Mesenchymal stem cell (in vitro differentiated cells and primary cell): ENCODE results near the gene ANO4.

ENCODE experiments used
- DNase-seq: peaks from one replicate; pipeline ENCODE4 v3.0.0-alpha.2; 2013
- H2AFZ ChIP-seq: one replicate; pipeline ENCODE4 v1.6.1; 2013; ENCODE audit warnings: low read depth, mild to moderate bottlenecking, control low read depth, inconsistent platforms, low read length, moderate library complexity
- H2AK5ac ChIP-seq: 2 replicates; pipeline ENCODE4 v1.6.1; 2013; ENCODE audit warnings: low read length, moderate library complexity, mild to moderate bottlenecking, inconsistent platforms; ENCODE audit not compliant: severe bottlenecking
- H2BK120ac ChIP-seq: one replicate; pipeline ENCODE4 v1.6.1; 2013; ENCODE audit warnings: low read depth, mild to moderate bottlenecking, inconsistent platforms, low read length, moderate library complexity
- H2BK12ac ChIP-seq, 2 experiments: one replicate each; pipeline ENCODE4 v1.6.1; 2013; ENCODE audit warnings: inconsistent platforms in 2 of 2, low read length in 2 of 2, mild to moderate bottlenecking in 2 of 2, moderate library complexity in 2 of 2, control low read depth in 1 of 2
- H2BK15ac ChIP-seq: one replicate; pipeline ENCODE4 v1.6.1; 2013; ENCODE audit warnings: mild to moderate bottlenecking, low read depth, inconsistent platforms; ENCODE audit not compliant: poor library complexity, severe bottlenecking
- H2BK5ac ChIP-seq: 2 replicates; pipeline ENCODE4 v1.6.1; 2013; ENCODE audit warnings: low read depth, mild to moderate bottlenecking, low read length, control low read depth, inconsistent platforms; ENCODE audit not compliant: poor library complexity, severe bottlenecking
- H3K14ac ChIP-seq, 2 experiments: one replicate each; pipeline ENCODE4 v1.6.1; 2013; ENCODE audit warnings: inconsistent platforms in 2 of 2, low read length in 2 of 2, control low read depth in 1 of 2, mild to moderate bottlenecking in 1 of 2, moderate library complexity in 1 of 2
- H3K18ac ChIP-seq, 2 experiments: one replicate each; pipeline ENCODE4 v1.6.1; 2013; ENCODE audit warnings: inconsistent platforms in 2 of 2, low read length in 2 of 2, control low read depth in 1 of 2, low read depth in 1 of 2, mild to moderate bottlenecking in 1 of 2
- H3K23ac ChIP-seq, 2 experiments: one replicate each; pipeline ENCODE4 v1.6.1; 2013; ENCODE audit warnings: inconsistent platforms in 2 of 2, low read length in 2 of 2, mild to moderate bottlenecking in 2 of 2, moderate library complexity in 2 of 2, control low read depth in 1 of 2
- H3K27ac ChIP-seq: 2 replicates; pipeline ENCODE4 v1.5.1; 2013; ENCODE audit warnings: mild to moderate bottlenecking, moderate library complexity, low read length, control low read depth, inconsistent platforms; ENCODE audit not compliant: poor library complexity, severe bottlenecking
- H3K27me3 ChIP-seq, 2 experiments: 2 replicates each; pipeline versions ENCODE4 v1.6.1 to v1.7.0; 2013; ENCODE audit warnings: low read length in 2 of 2, mild to moderate bottlenecking in 2 of 2, moderate library complexity in 2 of 2, control low read depth in 1 of 2, inconsistent platforms in 1 of 2; ENCODE audit not compliant: control insufficient read depth in 1 of 2, insufficient read depth in 1 of 2
- H3K36me3 ChIP-seq, 2 experiments: 2 replicates each; pipeline versions ENCODE4 v1.6.1 to v1.7.0; 2013; ENCODE audit warnings: low read length in 2 of 2, control low read depth in 1 of 2, inconsistent platforms in 1 of 2, low read depth in 1 of 2, mild to moderate bottlenecking in 1 of 2; ENCODE audit not compliant: insufficient read depth in 2 of 2, control insufficient read depth in 1 of 2
- H3K4ac ChIP-seq, 2 experiments: one replicate each; pipeline ENCODE4 v1.6.1; 2013; ENCODE audit warnings: inconsistent platforms in 2 of 2, low read length in 2 of 2, mild to moderate bottlenecking in 2 of 2, moderate library complexity in 2 of 2, control low read depth in 1 of 2, low read depth in 1 of 2
- H3K4me1 ChIP-seq: 2 replicates; pipeline ENCODE4 v1.6.1; 2013; ENCODE audit warnings: low read depth, low read length, control low read depth; ENCODE audit not compliant: control insufficient read depth, insufficient read depth
- H3K4me2 ChIP-seq: 2 replicates; pipeline ENCODE4 v1.6.1; 2013; ENCODE audit warnings: low read length, mild to moderate bottlenecking, inconsistent platforms; ENCODE audit not compliant: poor library complexity, severe bottlenecking
- H3K4me3 ChIP-seq, 2 experiments: 2 replicates each; pipeline versions ENCODE4 v1.5.1 to v1.7.0; 2013; ENCODE audit warnings: low read length in 2 of 2, mild to moderate bottlenecking in 2 of 2, control low read depth in 1 of 2, low read depth in 1 of 2; ENCODE audit not compliant: insufficient read depth in 1 of 2
- H3K79me1 ChIP-seq: replicated peaks from 2 replicates; pipeline ENCODE4 v1.6.1; 2013; ENCODE audit warnings: mild to moderate bottlenecking, control low read depth, low read length, inconsistent platforms; ENCODE audit not compliant: poor library complexity, severe bottlenecking
- H3K9ac ChIP-seq: 2 replicates; pipeline ENCODE4 v1.7.0; 2013; ENCODE audit warnings: mild to moderate bottlenecking, low read length, moderate library complexity
- H3K9me3 ChIP-seq: 2 replicates; pipeline ENCODE4 v1.7.0; 2013; ENCODE audit warnings: mild to moderate bottlenecking, low read length; ENCODE audit not compliant: control insufficient read depth
- H4K8ac ChIP-seq: one replicate; pipeline ENCODE4 v1.6.1; 2013; ENCODE audit warnings: inconsistent platforms, mild to moderate bottlenecking, low read length, moderate library complexity
- H4K91ac ChIP-seq: one replicate; pipeline ENCODE4 v1.6.1; 2013; ENCODE audit warnings: mild to moderate bottlenecking, low read length, inconsistent platforms
- WGBS: methylation state at CpG from one replicate; pipeline ENCODE4 v1.1.7; 2013; ENCODE audit warnings: mixed read lengths; 5-methylcytosine and 5-hydroxymethylcytosine counted together

ANO4 gene

DNA sequence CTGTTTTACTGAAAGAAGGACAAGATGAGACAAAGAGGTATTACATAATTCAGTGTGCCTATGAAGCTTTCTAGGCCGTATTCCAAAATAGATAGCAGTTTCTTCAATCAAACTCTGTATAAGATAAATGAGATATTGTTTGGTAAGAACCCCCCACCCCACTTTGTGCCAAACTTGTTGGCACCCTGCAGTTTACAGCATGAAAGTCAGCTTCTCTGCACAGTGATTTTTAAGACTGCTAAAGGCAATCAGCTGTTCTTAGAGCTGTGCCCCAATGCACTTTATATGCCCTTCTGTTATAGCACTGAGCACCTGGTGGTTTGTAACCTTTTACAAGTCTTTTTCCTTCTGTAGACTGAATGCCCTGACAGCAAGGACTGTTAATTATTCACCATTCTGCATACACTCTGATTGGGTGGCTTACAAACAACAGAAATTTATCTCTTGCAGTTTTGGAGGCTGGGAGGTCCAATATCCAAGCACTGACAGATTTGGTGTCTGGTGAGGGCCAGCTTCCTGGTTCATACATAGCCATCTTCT is 76.7 kb downstream of the ANO4 start:
- DNase-seq = no peak
- H3K14ac ChIP-seq = no peak overlapping the region
- WGBS = no CpG with 5 or more reads among the region's 1 CpG
- H2BK120ac ChIP-seq = no peak overlapping the region
- H3K27ac ChIP-seq = no peak overlapping the region
- H4K91ac ChIP-seq = no peak overlapping the region
- H2AFZ ChIP-seq = no peak overlapping the region
- no peak overlapping the region for H4K8ac ChIP-seq
- H2BK15ac ChIP-seq = no peak overlapping the region
- peaks cover 24% of the 10 kb centered on the region for H3K9me3 ChIP-seq
- H2BK5ac ChIP-seq = no peak overlapping the region
- H3K9ac ChIP-seq = no peak overlapping the region
- no peaks in the 10 kb centered on the region for H3K4me1 ChIP-seq
- H3K18ac ChIP-seq = no peak overlapping the region
- no peak overlapping the region for H2BK12ac ChIP-seq
- H3K79me1 ChIP-seq = no peaks in the 10 kb centered on the region
- no peaks in the 10 kb centered on the region for H3K36me3 ChIP-seq
- H3K4ac ChIP-seq = no peak overlapping the region
- no peak overlapping the region for H3K4me2 ChIP-seq
- no peak overlapping the region for H3K4me3 ChIP-seq
- no peak overlapping the region for H3K23ac ChIP-seq
- H3K27me3 ChIP-seq = peaks cover 0 to 70% of the 10 kb centered on the region in 2 experiments
- H2AK5ac ChIP-seq = no peak overlapping the region

DNA sequence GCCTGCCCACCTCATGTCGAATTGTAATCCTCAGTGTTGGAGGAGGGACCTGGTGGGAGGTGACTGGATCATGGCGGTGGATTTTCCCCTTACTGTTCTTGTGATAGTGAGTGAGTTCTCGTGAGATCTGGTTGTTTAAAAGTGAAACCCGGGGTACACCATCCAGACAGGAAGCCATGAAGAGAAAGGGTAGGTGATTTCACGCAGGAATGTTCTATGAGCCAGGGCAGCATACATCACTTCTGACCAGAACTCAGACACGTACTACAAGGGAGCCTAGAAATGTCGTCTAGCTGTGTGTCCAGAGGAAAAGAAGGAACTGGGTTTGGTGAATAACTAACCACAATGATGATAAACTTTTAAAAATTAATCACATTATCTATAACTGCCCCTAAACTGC is 80.6 kb downstream of the ANO4 start:
- Histone ChIP-seq H3K23ac (no peak overlapping the region), H3K18ac (no peak overlapping the region), H3K4me3 (no peak overlapping the region), H3K9me3 (peaks cover 18% of the 10 kb centered on the region), H4K91ac (no peak overlapping the region), H2BK12ac (no peak overlapping the region), H3K4ac (no peak overlapping the region), H3K79me1 (no peaks in the 10 kb centered on the region), H2BK120ac (no peak overlapping the region), H3K14ac (no peak overlapping the region), H4K8ac (no peak overlapping the region), H2AK5ac (no peak overlapping the region), H3K9ac (no peak overlapping the region), H3K27me3 (peaks cover 0 to 64% of the 10 kb centered on the region in 2 experiments), H3K4me1 (no peaks in the 10 kb centered on the region), H2BK15ac (no peak overlapping the region), H3K36me3 (no peaks in the 10 kb centered on the region), H2AFZ (no peak overlapping the region), H2BK5ac (no peak overlapping the region), H3K4me2 (no peak overlapping the region), H3K27ac (no peak overlapping the region)
- 85% methylated on average over 5 of the region's 7 CpGs for WGBS
- no peak for DNase-seq

DNA sequence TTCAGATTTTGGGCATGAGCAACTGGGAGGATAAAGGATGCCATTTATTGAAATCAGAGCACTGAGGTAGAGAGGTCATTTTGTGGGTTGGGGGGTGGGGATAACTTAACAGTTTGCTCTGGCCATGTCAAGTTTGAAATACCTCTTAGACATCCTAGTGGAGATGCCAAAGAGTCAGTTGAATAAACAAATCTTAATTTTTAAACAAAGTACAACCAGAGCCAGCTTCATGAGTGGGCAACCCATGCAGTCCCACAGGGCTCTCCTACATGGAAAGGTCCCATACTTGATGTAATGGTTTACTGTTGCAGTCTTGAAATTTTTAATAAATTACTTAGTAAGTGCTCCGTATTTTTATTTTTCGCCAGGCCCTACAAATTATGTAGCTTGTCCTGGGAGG is 81.2 kb downstream of the ANO4 start:
- no peaks in the 10 kb centered on the region for H3K79me1 ChIP-seq
- no peak overlapping the region for H3K18ac ChIP-seq
- no peak overlapping the region for H3K14ac ChIP-seq
- no peak for DNase-seq
- H3K36me3 ChIP-seq = no peaks in the 10 kb centered on the region
- no peak overlapping the region for H3K23ac ChIP-seq
- no peak overlapping the region for H3K4ac ChIP-seq
- no peak overlapping the region for H2BK12ac ChIP-seq
- H2BK120ac ChIP-seq = no peak overlapping the region
- H3K4me1 ChIP-seq = no peaks in the 10 kb centered on the region
- no peak overlapping the region for H2AFZ ChIP-seq
- no peak overlapping the region for H4K91ac ChIP-seq
- WGBS = 94% methylated on average over 2 of the region's 2 CpGs
- H2AK5ac ChIP-seq = no peak overlapping the region
- H4K8ac ChIP-seq = no peak overlapping the region
- H3K4me2 ChIP-seq = no peak overlapping the region
- H3K27me3 ChIP-seq = peaks cover 0 to 57% of the 10 kb centered on the region in 2 experiments
- no peak overlapping the region for H2BK5ac ChIP-seq
- no peak overlapping the region for H3K9ac ChIP-seq
- H3K4me3 ChIP-seq = no peak overlapping the region
- peak overlapping the region; percentile 4 for H3K27ac ChIP-seq
- H3K9me3 ChIP-seq = peaks cover 18% of the 10 kb centered on the region
- H2BK15ac ChIP-seq = no peak overlapping the region

DNA sequence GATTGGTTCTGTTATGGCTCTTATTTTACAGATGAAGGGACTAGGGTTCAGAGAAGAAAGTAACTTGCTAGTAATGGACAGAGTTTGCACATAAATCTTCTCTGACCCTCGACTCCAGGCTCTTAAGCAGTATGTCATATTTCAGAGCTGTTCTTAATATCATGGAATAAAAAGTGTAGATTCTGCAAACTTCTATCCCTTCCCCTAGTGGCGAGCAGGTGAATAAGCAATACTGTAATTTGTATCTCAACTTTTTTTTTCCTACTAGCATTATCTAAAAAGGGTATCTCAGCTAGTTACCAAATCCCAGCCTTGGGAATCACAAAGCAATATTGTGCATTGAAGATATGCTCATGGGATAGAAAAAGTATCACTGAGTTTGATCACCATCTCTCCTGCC is 83.2 kb downstream of the ANO4 start:
- Histone ChIP-seq H3K9ac (no peak overlapping the region), H3K36me3 (no peaks in the 10 kb centered on the region), H3K23ac (no peak overlapping the region), H2AK5ac (no peak overlapping the region), H2AFZ (no peak overlapping the region), H3K27me3 (peaks cover 0 to 39% of the 10 kb centered on the region in 2 experiments), H2BK15ac (no peak overlapping the region), H3K4me3 (no peak overlapping the region), H3K18ac (no peak overlapping the region), H2BK12ac (no peak overlapping the region), H3K27ac (no peak overlapping the region), H2BK120ac (no peak overlapping the region), H3K4ac (no peak overlapping the region), H2BK5ac (no peak overlapping the region), H3K4me1 (no peaks in the 10 kb centered on the region), H4K91ac (no peak overlapping the region), H3K4me2 (no peak overlapping the region), H3K9me3 (peaks cover 12% of the 10 kb centered on the region), H3K79me1 (no peaks in the 10 kb centered on the region), H4K8ac (no peak overlapping the region), H3K14ac (no peak overlapping the region)
- no CpG with 5 or more reads among the region's 2 CpGs for WGBS
- no peak for DNase-seq
